Activated CD8-positive, alpha-beta T cell treated with anti-CD3 and anti-CD28 coated beads, Interleukin-2, amount 10 ng/mL, durations not matched to agents 7 days and 5 days (primary cell): ENCODE data around the gene AFF3. TPM values are rescaled to one million over a fixed set of nuclear protein-coding genes. Genes with fewer than 3 reads are reported as not detected.

ENCODE experiments used
- ATAC-seq: fragments of 150-1000 bp; cut with Tn5 transposase; one replicate; pipeline ENCODE4 v1.10.0; 2021; ENCODE audit warnings: moderate library complexity
- CTCF ChIA-PET: fragments of 350-600 bp; sonication (Branson Sonifier 250); formaldehyde crosslinking; loops from one replicate; lab custom pipeline; 2021; ENCODE audit warnings: antibody characterized with exemption; lab: Charles Lee
- POLR2A ChIA-PET: fragments of 350-600 bp; sonication (Branson Sonifier 250); formaldehyde crosslinking; loops from one replicate; lab custom pipeline; 2021; ENCODE audit warnings: antibody characterized with exemption; lab: Charles Lee
- DNase-seq: peaks from one replicate; pipeline ENCODE4 v3.0.0-alpha.2; 2020
- H3K27ac Mint-ChIP-seq: one replicate; pipeline ENCODE4 v1.8.0; 2021; ENCODE audit warnings: mild to moderate bottlenecking, mixed read lengths
- H3K27me3 Mint-ChIP-seq: one replicate; pipeline ENCODE4 v1.8.0; 2021; ENCODE audit warnings: low read depth, mixed read lengths
- H3K36me3 Mint-ChIP-seq: one replicate; pipeline ENCODE4 v1.8.0; 2021; ENCODE audit warnings: low read depth, mixed read lengths
- H3K4me1 Mint-ChIP-seq: one replicate; pipeline ENCODE4 v1.8.0; 2021; ENCODE audit warnings: low read depth, mixed read lengths
- H3K4me3 Mint-ChIP-seq: one replicate; pipeline ENCODE4 v1.8.0; 2021; ENCODE audit warnings: mild to moderate bottlenecking, mixed read lengths
- H3K9me3 Mint-ChIP-seq: one replicate; pipeline ENCODE4 v1.8.0; 2022; ENCODE audit warnings: mixed read lengths; ENCODE audit not compliant: insufficient read depth
- total RNA-seq, 2 experiments: library from RNA; stranded (reverse); gene quantifications; one replicate each; pipeline ENCODE4 v1.2.3, GENCODE V29; 2021

AFF3 gene
- total RNA-seq, 2 experiments from 2014 or later = 7.1 to 7.9 TPM

- Mint-ChIP-seq H3K36me3 (no peaks in the 10 kb centered on the region), H3K27me3 (peaks cover 2% of the 10 kb centered on the region), H3K4me3 (no peak overlapping the region), H3K4me1 (no peaks in the 10 kb centered on the region), H3K9me3 (no peaks in the 10 kb centered on the region), H3K27ac (no peak overlapping the region)
- DNase-seq (no peak), ATAC-seq (no peak)
- ChIA-PET POLR2A (no interaction called here), CTCF (no interaction called here)
These were observed 128.3 kb downstream of the AFF3 start for GRCh38 chr2:100013892-100014677.

GRCh38 chr2:100012561-100012960 is 129.8 kb downstream of the AFF3 start:
- no peak for ATAC-seq
- no peaks in the 10 kb centered on the region for H3K36me3 Mint-ChIP-seq
- H3K27me3 Mint-ChIP-seq = peaks cover 2% of the 10 kb centered on the region
- no peak overlapping the region for H3K4me3 Mint-ChIP-seq
- DNase-seq = no peak
- ChIA-PET CTCF (no interaction called here), POLR2A (no interaction called here)
- no peak overlapping the region for H3K27ac Mint-ChIP-seq
- H3K4me1 Mint-ChIP-seq = no peaks in the 10 kb centered on the region
- no peaks in the 10 kb centered on the region for H3K9me3 Mint-ChIP-seq

- no peak overlapping the region for H3K4me3 Mint-ChIP-seq
- no peaks in the 10 kb centered on the region for H3K9me3 Mint-ChIP-seq
These were observed 131.1 kb downstream of the AFF3 start for GRCh38 chr2:100011272-100011731.

GRCh38 chr2:100010606-100011005 is 131.8 kb downstream of the AFF3 start:
- Mint-ChIP-seq H3K36me3 (no peaks in the 10 kb centered on the region), H3K4me3 (no peak overlapping the region), H3K4me1 (no peaks in the 10 kb centered on the region), H3K27me3 (peaks cover 2% of the 10 kb centered on the region), H3K9me3 (no peaks in the 10 kb centered on the region), H3K27ac (no peak overlapping the region)
- DNase-seq (no peak), ATAC-seq (no peak)
- ChIA-PET POLR2A (no interaction called here), CTCF (no interaction called here)

More at GRCh38 chr2:100011272-100011731, 131.1 kb downstream of the AFF3 start:
- ChIA-PET CTCF (no interaction called here), POLR2A (no interaction called here)
- no peaks in the 10 kb centered on the region for H3K4me1 Mint-ChIP-seq
- H3K27ac Mint-ChIP-seq = no peak overlapping the region
- ATAC-seq = no peak
- DNase-seq = no peak
- no peaks in the 10 kb centered on the region for H3K36me3 Mint-ChIP-seq
- peaks cover 2% of the 10 kb centered on the region for H3K27me3 Mint-ChIP-seq

GRCh38 chr2:100009743-100010142 is 132.6 kb downstream of the AFF3 start:
- Mint-ChIP-seq H3K27ac (no peak overlapping the region), H3K27me3 (peaks cover 2% of the 10 kb centered on the region), H3K36me3 (no peaks in the 10 kb centered on the region), H3K9me3 (no peaks in the 10 kb centered on the region), H3K4me1 (no peaks in the 10 kb centered on the region), H3K4me3 (no peak overlapping the region)
- DNase-seq (no peak), ATAC-seq (no peak)
- ChIA-PET POLR2A (no interaction called here), CTCF (no interaction called here)

- ChIA-PET POLR2A (no interaction called here), CTCF (no interaction called here)
- DNase-seq = no peak
- H3K36me3 Mint-ChIP-seq = no peaks in the 10 kb centered on the region
- H3K27me3 Mint-ChIP-seq = no peaks in the 10 kb centered on the region
- no peak for ATAC-seq
- H3K9me3 Mint-ChIP-seq = no peaks in the 10 kb centered on the region
- no peaks in the 10 kb centered on the region for H3K4me1 Mint-ChIP-seq
- no peak overlapping the region for H3K27ac Mint-ChIP-seq
- no peak overlapping the region for H3K4me3 Mint-ChIP-seq
These were observed 133.4 kb downstream of the AFF3 start for GRCh38 chr2:100008956-100009355.

GRCh38 chr2:100006516-100006915 is 135.9 kb downstream of the AFF3 start:
- Mint-ChIP-seq H3K27me3 (no peaks in the 10 kb centered on the region), H3K4me3 (no peak overlapping the region), H3K27ac (no peak overlapping the region), H3K4me1 (no peaks in the 10 kb centered on the region), H3K9me3 (no peaks in the 10 kb centered on the region), H3K36me3 (no peaks in the 10 kb centered on the region)
- DNase-seq = no peak
- ATAC-seq = no peak
- POLR2A ChIA-PET = no interaction called here
- CTCF ChIA-PET = no interaction called here

- ChIA-PET POLR2A (no interaction called here), CTCF (no interaction called here)
- peaks cover 6% of the 10 kb centered on the region for H3K4me1 Mint-ChIP-seq
- H3K27ac Mint-ChIP-seq = no peak overlapping the region
- H3K27me3 Mint-ChIP-seq = no peaks in the 10 kb centered on the region
- no peak for ATAC-seq
- no peak for DNase-seq
- H3K9me3 Mint-ChIP-seq = no peaks in the 10 kb centered on the region
- no peaks in the 10 kb centered on the region for H3K36me3 Mint-ChIP-seq
- H3K4me3 Mint-ChIP-seq = no peak overlapping the region
These were observed 137.4 kb downstream of the AFF3 start for GRCh38 chr2:100004959-100005387.

GRCh38 chr2:100004348-100004884 is 138.0 kb downstream of the AFF3 start:
- no peak for ATAC-seq
- no peak for DNase-seq
- H3K27ac Mint-ChIP-seq = no peak overlapping the region
- no peaks in the 10 kb centered on the region for H3K36me3 Mint-ChIP-seq
- H3K9me3 Mint-ChIP-seq = no peaks in the 10 kb centered on the region
- H3K4me1 Mint-ChIP-seq = peaks cover 6% of the 10 kb centered on the region
- no peak overlapping the region for H3K4me3 Mint-ChIP-seq
- CTCF ChIA-PET = no interaction called here
- H3K27me3 Mint-ChIP-seq = no peaks in the 10 kb centered on the region
- POLR2A ChIA-PET = no interaction called here

- ChIA-PET CTCF (no interaction called here), POLR2A (no interaction called here)
- Mint-ChIP-seq H3K27me3 (no peaks in the 10 kb centered on the region), H3K9me3 (no peaks in the 10 kb centered on the region), H3K27ac (no peak overlapping the region), H3K4me3 (no peak overlapping the region), H3K4me1 (peaks cover 6% of the 10 kb centered on the region), H3K36me3 (no peaks in the 10 kb centered on the region)
- no peak for DNase-seq
- ATAC-seq = no peak
These were observed 140.3 kb downstream of the AFF3 start for GRCh38 chr2:100002059-100002458.

GRCh38 chr2:100000915-100001707 is 141.3 kb downstream of the AFF3 start:
- Mint-ChIP-seq H3K27ac (no peak overlapping the region), H3K4me1 (peaks cover 6% of the 10 kb centered on the region), H3K36me3 (no peaks in the 10 kb centered on the region), H3K9me3 (no peaks in the 10 kb centered on the region), H3K27me3 (no peaks in the 10 kb centered on the region), H3K4me3 (peak overlapping the region; percentile 29)
- no peak for DNase-seq
- ATAC-seq = no peak
- ChIA-PET CTCF (no interaction called here), POLR2A (no interaction called here)
